GM19372 (cell line): ENCODE results near the gene BLM.
"Not testable (repeated sequence)": the region's sequence is repeated elsewhere in the genome, so short reads cannot be mapped to it uniquely, and the experiment has no call there.

Experiments
- ATAC-seq: cut with Tn5 transposase; IDR thresholded peaks from one replicate; pipeline ENCODE4 v1.9.1; 2021; ENCODE audit warnings: mild to moderate bottlenecking, low read depth, moderate library complexity; ENCODE audit not compliant: unreplicated experiment

BLM gene

DNA sequence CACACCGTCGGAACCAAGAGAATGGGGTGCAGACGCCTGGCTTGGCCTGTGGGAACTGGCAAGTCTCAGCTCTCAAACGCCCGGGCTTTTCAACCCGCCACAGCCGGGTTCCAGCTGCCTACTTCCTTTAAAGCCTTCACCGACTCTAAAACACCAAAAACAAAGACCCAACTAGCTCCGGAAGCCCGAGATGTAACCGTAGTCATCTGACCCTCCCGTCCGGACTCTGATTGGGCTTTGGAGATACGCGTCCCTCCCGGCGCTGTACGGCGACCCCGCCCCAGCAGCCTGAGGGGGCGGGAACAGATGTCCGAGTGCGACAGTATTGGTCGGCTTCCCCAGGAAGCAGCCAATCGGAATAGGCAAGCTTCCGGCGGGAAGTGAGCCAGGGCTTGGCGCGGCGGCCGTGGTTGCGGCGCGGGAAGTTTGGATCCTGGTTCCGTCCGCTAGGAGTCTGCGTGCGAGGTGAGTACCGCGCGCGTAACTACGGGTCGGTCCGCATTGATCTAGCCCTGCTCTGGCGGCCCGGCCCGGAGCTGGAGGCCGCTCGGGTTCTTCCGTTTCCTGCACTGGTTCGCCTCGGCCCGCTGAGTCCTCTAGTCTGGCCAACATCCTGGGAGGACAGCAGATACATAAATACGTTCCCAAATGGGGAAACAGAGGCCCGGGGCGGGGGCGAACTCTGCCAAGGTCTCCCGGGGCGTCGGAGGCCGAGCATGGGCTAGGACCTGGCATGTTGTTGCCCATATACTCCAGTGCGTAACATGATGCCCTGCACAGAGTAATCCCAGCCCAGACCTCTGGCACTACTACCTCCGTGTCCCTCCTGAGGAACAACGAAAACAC is at the start of gene BLM:
Gene BLM (plus strand): TSS at position 371 of the 846 bp plus-strand sequence. CDS start 30,047 bp downstream, outside the sequence.
- ATAC-seq, result peak; percentile 97

DNA sequence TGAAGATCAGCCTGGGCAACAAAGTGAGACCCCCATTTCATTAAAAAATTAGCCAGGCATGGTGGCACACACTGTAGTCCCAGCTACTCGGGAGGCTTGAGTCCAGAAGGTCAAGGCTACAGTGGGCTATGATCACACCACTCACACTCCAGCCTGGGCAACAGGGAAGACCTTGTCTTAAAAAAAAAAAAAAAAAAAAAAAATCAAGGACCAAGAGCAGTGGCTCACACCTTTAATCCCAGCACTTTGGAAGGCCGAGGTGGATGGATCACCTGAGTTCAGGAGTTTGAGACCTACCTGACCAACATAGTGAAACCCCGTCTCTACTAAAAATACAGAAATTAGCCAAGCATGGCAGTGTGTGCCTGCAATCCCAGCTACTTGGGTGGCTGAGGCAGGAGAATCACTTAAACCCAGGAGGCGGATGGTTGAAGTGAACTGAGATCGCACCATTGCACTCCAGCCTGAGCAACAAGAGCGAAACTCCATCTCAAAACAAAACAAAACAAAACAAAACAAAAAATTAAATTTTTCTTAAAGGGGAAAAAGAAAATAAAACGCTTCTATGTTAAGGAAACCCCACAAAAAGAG is 49.3 kb upstream of the BLM start:
- not testable (repeated sequence) for ATAC-seq

DNA sequence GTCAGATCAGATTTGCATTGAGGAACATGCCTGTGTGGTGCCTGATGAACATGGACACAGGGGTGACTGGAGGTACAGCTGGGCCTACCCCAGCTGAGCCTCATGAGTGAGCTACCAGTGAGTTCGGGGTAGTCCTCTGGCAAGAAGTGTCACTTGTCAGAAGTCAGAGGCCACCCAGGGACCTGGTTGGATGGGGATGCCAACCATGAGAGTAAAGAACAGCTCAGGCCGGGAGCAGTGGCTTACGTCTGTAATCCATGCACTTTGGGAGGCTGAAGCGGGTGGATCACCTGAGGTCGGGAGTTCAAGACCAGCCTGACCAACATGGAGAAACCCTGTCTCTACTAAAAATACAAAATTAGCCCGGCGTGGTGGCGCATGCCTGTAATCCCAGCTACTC is 46.5 kb upstream of the BLM start:
- ATAC-seq, result not testable (repeated sequence)

DNA sequence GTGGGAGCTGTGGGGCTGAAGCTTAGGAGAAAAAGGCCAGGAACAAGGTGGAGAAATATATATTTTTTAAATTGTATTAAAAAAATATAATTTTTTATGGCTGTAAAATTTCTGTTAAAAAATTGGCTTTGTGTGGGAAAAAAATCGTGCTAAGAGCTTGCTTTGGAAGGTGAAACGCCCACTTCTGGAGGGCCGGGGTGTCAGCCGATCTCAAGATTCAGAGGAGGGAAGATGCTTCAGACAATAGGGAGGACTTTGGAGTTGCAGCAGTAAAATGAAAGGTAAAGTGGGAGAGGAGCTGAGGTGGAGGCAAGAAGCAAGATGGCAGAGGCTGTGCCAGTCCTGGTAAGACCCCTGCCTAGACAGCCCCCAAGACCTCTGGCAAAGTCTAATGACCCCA is 45.9 kb upstream of the BLM start:
- ATAC-seq, result no peak

DNA sequence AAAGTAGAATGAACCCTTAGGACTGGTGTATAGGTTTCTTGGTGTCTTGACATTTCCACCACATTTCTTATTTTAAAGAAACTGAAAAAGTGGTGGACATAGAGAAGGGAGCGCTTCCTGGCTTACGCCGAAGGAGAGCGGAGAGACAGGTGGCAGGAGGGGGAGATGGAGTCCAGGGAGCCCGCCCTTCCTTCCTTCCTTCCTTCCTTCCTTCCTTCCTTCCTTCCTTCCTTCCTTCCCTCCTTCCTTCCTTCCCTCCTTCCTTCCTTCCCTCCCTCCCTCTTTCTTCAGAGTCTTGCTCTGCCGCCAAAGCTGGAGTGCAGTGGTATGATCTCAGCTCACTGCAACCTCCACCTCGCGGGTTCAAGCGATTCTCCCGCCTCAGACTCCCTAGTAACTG is 43.8 kb upstream of the BLM start:
- ATAC-seq, result not testable (repeated sequence)

DNA sequence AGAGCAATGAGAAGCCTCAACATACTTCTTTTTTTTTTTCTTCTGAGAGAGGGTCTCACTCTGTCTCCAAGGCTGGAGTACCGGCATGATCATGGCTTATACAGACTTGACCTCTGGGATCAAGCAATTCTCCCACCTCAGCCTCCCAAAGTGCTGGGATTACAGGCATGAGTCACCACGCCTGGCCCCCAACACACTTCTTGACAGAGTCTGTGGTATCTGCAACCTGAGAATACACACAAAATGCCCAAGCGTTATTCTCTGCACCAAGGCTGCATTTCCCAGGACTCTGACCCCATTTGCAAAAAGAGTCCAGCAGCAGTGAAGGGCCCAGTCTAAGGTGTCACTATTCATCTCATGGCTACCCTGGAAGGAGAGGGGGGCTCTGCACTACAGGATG is 42.7 kb upstream of the BLM start:
- ATAC-seq, result no peak

DNA sequence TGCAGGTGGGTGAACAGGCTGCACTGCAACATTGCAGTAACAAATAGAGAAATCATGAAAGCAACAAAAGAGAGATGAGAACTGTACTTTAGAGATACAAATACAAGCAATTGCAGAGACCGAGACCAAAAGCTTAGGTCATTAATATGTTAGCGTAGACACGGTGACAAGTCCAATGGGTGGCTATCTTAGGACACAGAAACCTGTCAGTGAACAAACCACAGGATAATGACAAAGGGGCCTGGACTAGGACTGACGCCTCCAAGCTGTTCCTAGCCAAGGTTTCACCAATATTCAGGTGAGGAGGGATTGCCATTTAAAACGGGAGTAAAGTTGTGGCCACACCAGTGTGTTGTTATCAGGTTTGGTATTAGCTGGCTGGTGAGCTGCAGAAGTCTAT is 41.7 kb upstream of the BLM start:
- ATAC-seq, result no peak

DNA sequence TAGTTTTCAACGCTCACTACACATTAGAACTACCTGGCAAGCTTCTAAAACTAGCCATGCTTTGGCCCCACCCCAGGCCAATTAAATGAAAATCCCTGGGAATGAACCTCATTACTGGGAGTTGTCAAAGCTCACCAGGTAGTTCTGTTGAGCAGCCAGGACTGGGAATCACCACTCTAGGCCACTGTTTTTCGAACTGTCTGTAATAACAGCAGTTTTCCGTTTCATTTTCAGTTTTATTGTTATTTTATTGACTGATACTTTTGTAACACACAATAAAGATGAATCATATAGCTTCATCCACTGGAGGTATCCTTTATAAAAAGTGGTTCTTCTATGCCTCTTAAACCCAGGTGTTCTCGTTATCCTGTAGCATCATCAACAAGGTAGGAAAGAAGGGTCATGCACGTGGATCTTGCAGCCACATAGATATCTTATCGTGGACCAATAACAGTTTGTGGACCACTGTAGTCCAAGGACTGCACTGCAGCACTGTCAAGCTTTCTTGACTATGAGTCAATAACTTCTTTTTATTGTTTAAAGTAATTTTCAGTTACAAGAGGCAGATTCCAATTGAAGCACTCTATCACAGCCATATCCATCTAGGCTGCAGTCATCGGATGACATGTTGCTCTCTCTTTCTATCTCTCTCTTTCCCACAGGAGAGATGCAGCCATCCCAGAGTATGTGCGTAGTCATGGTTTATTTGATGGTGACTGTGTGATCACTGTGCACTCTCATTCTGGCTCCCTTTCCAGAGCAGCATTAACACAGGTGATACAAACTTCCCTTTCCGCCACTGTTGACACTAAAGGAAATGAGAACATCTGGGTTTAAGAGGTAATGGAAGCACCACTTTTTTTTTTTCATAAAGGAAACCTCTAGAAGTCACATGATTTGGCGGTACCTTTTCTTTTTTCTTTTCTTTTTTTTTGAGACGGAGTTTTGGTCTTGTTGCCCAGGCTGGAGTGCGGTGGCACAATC is 39.0 kb upstream of the BLM start:
- no peak for ATAC-seq

DNA sequence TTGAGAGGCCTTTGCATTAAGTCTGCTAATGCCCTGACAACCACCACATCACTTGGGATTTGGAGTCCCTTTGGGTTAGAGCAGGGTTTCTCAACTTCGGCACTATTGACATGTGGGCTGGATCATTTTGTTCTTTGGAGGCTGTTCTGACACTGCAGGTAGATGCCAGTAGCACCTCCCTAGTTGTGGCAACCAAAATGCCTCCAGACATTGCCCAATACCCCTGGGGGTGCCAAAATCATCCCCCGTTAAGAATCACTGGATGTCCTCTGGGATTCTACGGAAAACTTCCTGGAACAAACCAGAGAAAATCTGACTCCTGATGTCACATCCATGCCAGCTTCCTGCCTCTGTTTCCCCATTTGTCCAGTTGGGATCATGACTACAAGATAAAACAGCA is 37.2 kb upstream of the BLM start:
- ATAC-seq, result no peak

DNA sequence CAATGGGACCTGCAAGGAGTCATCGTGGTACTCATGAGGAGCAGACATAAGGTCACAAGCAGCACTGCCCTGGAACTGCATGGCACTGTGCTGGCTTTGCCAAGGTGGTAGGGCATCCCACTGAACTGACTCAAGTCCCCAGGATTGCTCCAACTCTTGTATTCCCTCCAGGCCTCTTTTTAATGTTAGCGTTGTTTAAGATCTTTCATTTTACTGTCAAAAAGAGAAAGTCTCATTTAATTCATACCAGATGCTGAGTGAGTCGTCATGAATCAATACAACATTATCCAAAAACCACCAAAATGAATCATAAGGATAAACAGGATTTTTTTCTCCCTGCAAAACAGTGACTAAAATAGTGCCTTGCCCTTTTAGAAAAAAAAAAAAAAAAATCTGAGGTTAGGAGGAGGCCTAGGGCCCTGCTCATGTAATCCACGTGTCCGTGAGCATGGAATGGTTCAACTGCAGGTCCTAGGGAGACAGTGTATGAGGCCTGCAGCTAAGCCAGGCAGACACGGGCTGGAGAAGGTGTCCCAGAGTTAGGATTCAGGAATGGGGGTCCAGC is 36.7 kb upstream of the BLM start:
- no peak for ATAC-seq

DNA sequence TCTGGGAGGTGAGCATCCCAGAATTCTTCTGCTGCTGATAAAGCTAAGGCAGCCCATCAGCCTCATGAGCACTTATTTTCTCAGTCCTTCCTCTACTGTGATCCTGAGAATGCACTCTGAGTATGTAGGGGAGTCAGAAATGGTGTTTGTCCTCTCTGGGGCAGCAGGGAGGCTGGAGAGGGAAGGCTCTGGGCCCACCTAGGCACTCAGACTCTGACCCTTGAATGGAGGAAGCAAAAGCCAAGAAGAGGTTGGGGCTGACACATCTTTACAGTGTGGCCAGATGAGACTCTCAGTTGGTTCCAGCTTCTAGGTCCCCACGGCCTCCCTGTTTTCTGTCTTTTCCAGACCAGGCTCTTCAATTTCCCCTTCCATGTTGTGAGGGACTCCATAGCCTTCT is 36.1 kb upstream of the BLM start:
- ATAC-seq, result no peak

DNA sequence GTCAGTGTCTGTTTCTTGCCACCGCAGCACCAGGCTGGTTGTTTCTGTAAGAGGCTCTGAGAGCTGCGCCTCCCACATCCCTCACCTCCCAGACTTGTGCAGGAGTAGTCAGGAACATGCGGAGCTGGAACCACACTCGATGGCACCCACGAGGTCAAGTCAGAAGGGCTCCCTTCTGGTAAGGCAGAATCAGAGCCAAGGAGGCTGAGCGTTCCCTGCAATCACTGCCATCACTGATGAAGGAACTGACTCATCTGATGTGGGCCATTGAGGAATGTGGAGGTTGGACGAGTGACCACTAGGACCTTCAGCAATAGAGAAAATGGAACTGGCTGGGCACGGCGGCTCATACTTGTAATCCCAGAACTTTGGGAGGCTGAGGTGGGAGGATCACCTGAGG is 35.7 kb upstream of the BLM start:
- ATAC-seq, result no peak

DNA sequence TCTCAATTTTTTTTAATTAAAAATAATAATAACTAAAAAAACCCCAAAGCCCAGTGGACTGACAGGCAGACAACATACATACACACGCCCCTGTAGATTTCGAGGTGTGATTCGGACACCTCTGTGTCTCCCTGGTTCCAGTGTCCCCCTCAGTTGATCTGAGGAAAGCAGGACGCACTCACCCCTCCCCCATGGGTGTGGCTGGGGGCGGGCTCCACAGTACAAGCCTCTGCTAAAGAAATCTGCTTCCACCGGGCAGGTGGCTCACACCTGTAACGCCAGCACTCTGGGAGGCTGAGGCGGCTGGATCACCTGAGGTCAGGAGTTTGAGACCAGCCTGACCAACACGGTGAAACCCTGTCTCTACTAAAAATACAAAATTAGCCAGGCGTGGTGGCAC is 33.8 kb upstream of the BLM start:
- ATAC-seq, result no peak

DNA sequence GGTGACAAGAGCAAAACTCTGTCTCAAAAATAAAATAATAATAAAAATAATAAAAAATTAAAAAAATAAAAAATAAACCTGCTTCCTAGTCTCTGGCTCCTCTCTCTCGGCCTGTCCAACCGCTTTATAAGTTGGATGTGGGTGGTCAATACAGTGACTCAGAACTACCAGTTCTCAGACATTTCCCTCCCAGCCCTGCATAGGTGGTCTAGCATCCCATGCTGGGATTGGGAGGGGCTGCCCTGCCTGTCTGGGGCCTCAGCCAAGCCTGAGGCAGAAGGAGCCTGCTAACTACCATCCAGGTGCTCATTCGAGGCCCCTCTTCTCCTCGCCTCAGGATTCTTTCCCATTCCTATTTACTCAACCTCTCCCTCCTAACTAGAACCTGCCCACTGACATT is 33.3 kb upstream of the BLM start:
- ATAC-seq, result no peak

DNA sequence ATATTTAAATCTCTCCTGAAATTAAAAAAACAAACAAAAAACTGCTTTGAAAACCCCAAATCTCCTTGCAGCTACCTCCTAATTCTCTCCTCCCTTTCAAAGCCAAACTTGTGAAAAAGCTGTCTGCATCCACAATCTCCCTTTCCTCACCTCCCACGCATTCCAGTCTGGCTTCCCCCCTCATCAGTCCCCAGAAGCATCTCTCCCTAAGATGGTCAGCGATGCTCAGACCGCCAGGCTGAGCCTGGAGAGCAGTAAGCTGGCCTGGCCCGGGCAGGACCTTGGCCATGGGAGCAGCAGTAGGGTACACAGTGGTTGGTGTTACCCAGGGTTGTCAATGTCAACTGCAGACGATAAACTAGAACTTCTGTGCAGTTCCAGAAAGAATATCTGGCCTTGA is 32.9 kb upstream of the BLM start:
- no peak for ATAC-seq

DNA sequence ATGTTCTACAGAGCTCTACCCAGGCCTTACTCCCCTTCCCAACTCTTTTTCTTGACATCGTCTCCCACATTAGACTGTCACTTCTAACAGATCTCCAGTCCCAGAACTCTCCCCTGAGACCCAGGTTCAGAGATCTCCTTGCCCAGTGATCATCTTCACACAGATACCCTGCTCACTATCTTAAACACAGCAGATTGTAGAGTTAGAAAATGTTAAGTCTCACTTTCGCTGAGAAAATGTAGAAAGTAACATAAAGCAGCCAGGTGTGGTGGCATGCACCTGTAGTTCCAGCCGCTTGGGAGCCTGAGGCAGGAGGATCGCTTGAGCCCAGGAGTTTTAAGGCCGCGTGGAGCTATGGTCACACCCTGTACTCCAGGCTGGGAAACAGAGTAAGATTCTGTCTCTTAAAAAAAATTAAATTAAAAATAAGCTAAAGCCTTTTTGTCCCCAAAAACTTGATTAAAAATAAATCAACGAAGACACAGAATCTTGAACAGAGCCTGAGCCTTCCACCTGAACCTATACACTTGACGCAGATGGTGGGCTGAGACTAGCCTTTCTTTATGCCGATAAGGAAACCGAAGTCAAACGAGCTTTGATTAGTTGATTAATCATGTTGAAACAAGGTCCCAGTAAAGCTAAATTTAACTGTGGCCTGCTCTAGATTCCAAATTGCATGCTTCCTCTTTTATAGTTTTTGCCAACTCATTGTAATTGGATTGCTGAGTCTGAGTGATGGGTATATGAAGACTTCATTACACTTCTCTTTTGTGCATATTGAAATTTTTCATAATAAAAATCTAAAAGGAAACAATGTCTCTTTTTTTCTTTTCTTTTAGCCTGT is 31.3 kb upstream of the BLM start:
- no peak for ATAC-seq

DNA sequence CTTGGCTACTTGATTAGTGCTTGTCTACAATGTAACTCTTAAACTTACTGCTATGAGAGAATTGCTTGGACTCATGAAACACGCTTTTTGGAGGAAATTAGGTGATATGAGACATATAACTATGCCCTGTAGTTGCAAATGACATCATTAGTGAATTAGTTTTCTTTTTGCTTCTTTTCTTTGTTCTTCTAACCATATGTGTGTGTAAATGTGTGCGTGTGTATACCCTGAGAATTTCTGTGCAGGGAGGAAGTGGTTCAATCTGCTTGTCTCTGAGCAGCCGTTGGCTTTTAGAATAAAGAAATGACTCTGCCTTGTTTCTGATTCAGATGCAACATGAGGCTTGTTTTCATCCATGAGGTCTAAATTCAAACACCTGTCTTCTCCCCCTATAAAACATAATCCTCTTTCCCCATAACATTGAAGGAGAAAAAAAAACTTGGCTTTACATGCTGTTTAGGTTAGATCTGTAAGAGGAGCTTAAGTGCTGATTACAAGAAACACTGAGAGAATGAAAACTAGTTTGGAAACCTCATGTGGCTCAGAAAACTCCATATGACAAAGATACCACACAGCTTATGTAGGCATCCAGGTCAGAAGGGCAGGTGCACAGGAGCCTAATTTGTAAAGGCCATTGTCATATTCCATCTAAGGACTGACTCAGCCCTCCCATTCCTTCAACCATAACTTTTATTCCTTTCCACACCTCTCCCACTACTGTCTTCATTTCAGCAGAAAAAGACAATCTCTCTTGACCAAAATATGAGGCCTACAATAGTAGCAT is 30.5 kb upstream of the BLM start:
- ATAC-seq, result peak; percentile 89

DNA sequence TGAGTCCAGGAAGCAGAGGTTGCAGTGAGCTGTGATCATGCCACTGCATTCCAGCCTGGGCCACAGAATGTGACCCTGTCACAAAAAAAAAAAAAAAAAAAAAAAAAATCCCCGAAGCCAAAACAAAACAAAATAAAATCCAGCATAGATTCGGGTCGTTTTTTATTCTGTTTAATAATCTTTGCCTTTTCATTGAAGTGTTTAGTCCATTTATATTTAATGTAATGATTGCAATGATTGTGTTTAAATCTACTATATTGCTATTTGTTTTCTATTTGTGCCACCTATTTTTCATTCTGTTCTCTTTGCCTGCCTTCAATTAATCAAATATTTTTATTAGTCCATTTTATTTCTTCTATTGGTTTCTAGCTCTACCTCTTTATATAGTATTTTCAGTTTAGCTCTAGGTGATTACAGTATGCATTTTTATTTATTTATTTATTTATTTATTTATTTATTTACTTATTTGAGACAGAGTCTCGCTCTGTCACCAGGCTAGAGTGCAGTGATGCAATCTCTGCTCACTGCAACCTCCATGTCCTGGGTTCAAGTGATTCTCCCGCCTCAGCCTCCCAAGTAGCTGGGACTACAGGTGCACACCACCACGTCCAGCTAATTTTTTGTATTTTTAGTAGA is 27.7 kb upstream of the BLM start:
- not testable (repeated sequence) for ATAC-seq

DNA sequence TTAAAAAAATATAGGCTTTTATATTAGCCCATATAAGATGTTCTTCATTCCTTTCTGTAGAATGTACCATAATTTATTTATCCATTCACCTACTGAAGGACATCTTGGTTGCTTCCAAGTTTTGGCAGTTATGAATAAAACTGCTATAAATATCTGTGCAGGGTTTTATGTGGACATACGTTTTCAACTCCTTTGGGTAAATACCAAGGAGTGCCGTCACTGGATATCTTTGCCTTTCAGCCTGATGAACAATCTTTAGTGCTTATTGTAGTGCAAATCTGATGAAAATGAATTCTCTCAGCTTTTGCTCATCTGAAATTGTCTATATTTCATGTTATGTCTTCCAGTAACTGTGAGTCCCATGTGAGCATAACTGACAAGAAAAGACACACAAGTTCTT is 26.6 kb upstream of the BLM start:
- ATAC-seq, result no peak
